Prostate gland (tissue), 2 donors: ENCODE results near the gene COL25A1. TPM values are rescaled to one million over a fixed set of nuclear protein-coding genes. Genes with fewer than 3 reads are reported as not detected.

Source experiments
- DNase-seq: peaks from one replicate; pipeline ENCODE4 v3.0.0-alpha.2; 2019; ENCODE audit warnings: low spot score
- H3K27ac ChIP-seq, 2 donors: fragments of 200-600 bp; sonication (generic); 2 replicates each; pipeline ENCODE4 v1.5.1; 2017 to 2019
- H3K27me3 ChIP-seq: fragments of 200-600 bp; sonication (generic); replicated peaks from 2 replicates; pipeline ENCODE4 v1.5.1; 2019; ENCODE audit not compliant: insufficient read depth
- H3K36me3 ChIP-seq, 2 donors: fragments of 200-600 bp; sonication (generic); 1 replicate in 1 of 2; 2 replicates in 1 of 2; pipeline versions ENCODE4 v1.5.1 to v1.8.1; 2017 to 2019
- H3K4me1 ChIP-seq: fragments of 200-600 bp; sonication (generic); replicated peaks from 2 replicates; pipeline ENCODE4 v1.5.1; 2019
- H3K4me3 ChIP-seq, 2 donors: fragments of 200-600 bp; sonication (generic); 2 replicates each; pipeline ENCODE4 v1.5.1; 2017 to 2019
- H3K9me3 ChIP-seq: fragments of 200-600 bp; sonication (generic); 2 replicates; pipeline ENCODE4 v1.5.1; 2017
- CTCF ChIP-seq, 4 experiments: fragments of 200-600 bp in 2 of 4; fragments of 450-650 bp in 2 of 4; sonication (generic) in 2 of 4; IDR thresholded peaks; 1 replicate in 3 of 4; 2 replicates in 1 of 4; pipeline ENCODE4 v1.5.1; 2016 to 2019; ENCODE audit warnings: antibody characterized with exemption in 4 of 4, mild to moderate bottlenecking in 2 of 4, moderate library complexity in 2 of 4
- POLR2A ChIP-seq: fragments of 450-650 bp; IDR thresholded peaks from one replicate; pipeline ENCODE4 v1.6.1; 2016; ENCODE audit warnings: antibody characterized with exemption, mild to moderate bottlenecking
- POLR2AphosphoS5 ChIP-seq: sonication (generic); formaldehyde crosslinking; IDR thresholded peaks from one replicate; pipeline ENCODE4 v1.6.1; 2017; ENCODE audit warnings: antibody characterized with exemption
- WGBS: methylation state at CpG from one replicate; pipeline ENCODE4 v1.1.5; 2018; 5-methylcytosine and 5-hydroxymethylcytosine counted together
- intact Hi-C: fragments of 100-400 bp; cut with DNase I; formaldehyde crosslinking; loops from one replicate; pipeline ENCODE4 v1.14.2; 2022
- total RNA-seq, 2 donors: library from RNA; depleted of rRNA; stranded (reverse); fragments of >200 nt; gene quantifications; one replicate each; pipeline ENCODE4 v1.1.0, GENCODE V29; 2016

COL25A1 gene
- total RNA-seq, 2 donors from 2014 or later = 0.73 to 2.8 TPM

- Histone ChIP-seq H3K9me3 (no peaks in the 10 kb centered on the region), H3K4me1 (no peaks in the 10 kb centered on the region), H3K4me3 (no peak overlapping the region), H3K27ac (no peak overlapping the region), H3K27me3 (no peaks in the 10 kb centered on the region), H3K36me3 (no peaks in the 10 kb centered on the region)
- TF ChIP-seq POLR2A (no peak), POLR2AphosphoS5 (no peak), CTCF (IDR thresholded peaks at IDR 0.05) (no peak)
- intact Hi-C loops = no loop called here
- DNase-seq = no peak
- 99% methylated on average over 4 of the region's 4 CpGs for WGBS
Measured at GRCh38 chr4:109207898-109208297, 94.6 kb downstream of the COL25A1 start.

- no peak for DNase-seq
- intact Hi-C loops = no loop called here
- Histone ChIP-seq H3K27me3 (no peaks in the 10 kb centered on the region), H3K4me3 (no peak overlapping the region), H3K9me3 (no peaks in the 10 kb centered on the region), H3K4me1 (no peaks in the 10 kb centered on the region), H3K27ac (no peak overlapping the region), H3K36me3 (no peaks in the 10 kb centered on the region)
- WGBS = 23% methylated on average over 1 of the region's 1 CpG
- no peak for TF ChIP-seq POLR2A
- no peak for TF ChIP-seq CTCF (IDR thresholded peaks at IDR 0.05)
- TF ChIP-seq POLR2AphosphoS5 = no peak
Measured at GRCh38 chr4:109207061-109207460, 95.4 kb downstream of the COL25A1 start.

- no peak overlapping the region for H3K27ac ChIP-seq
- intact Hi-C loops = no loop called here
- no peak overlapping the region for H3K4me3 ChIP-seq
- 28% methylated on average over 4 of the region's 4 CpGs for WGBS
- no peaks in the 10 kb centered on the region for H3K4me1 ChIP-seq
- DNase-seq = no peak
- H3K9me3 ChIP-seq = no peaks in the 10 kb centered on the region
- H3K36me3 ChIP-seq = no peaks in the 10 kb centered on the region
- H3K27me3 ChIP-seq = no peaks in the 10 kb centered on the region
- TF ChIP-seq POLR2AphosphoS5 = no peak
Measured at GRCh38 chr4:109206620-109207019, 95.8 kb downstream of the COL25A1 start.

- TF ChIP-seq POLR2AphosphoS5 (no peak), POLR2A (no peak), CTCF (IDR thresholded peaks at IDR 0.05) (no peak)
- Histone ChIP-seq H3K27ac (no peak overlapping the region), H3K9me3 (no peaks in the 10 kb centered on the region), H3K36me3 (no peaks in the 10 kb centered on the region), H3K27me3 (no peaks in the 10 kb centered on the region), H3K4me3 (no peak overlapping the region), H3K4me1 (no peaks in the 10 kb centered on the region)
- intact Hi-C loops = no loop called here
- 78% methylated on average over 5 of the region's 5 CpGs for WGBS
- DNase-seq = no peak
Measured at GRCh38 chr4:109205186-109205585, 97.3 kb downstream of the COL25A1 start.

GRCh38 chr4:109199585-109199984, 102.9 kb downstream of the COL25A1 start:
- Histone ChIP-seq H3K9me3 (no peaks in the 10 kb centered on the region), H3K4me1 (no peaks in the 10 kb centered on the region), H3K27ac (no peak overlapping the region), H3K36me3 (no peaks in the 10 kb centered on the region), H3K27me3 (no peaks in the 10 kb centered on the region), H3K4me3 (no peak overlapping the region)
- no peak for TF ChIP-seq POLR2A
- no peak for TF ChIP-seq CTCF (IDR thresholded peaks at IDR 0.05)
- no peak for TF ChIP-seq POLR2AphosphoS5
- intact Hi-C loops = no loop called here
- WGBS = 71% methylated on average over 1 of the region's 1 CpG
- no peak for DNase-seq

- Histone ChIP-seq H3K9me3 (no peaks in the 10 kb centered on the region), H3K27me3 (no peaks in the 10 kb centered on the region), H3K36me3 (no peaks in the 10 kb centered on the region), H3K27ac (no peak overlapping the region), H3K4me1 (no peaks in the 10 kb centered on the region), H3K4me3 (no peak overlapping the region)
- 95% methylated on average over 1 of the region's 1 CpG for WGBS
- intact Hi-C loops = no loop called here
- no peak for DNase-seq
- TF ChIP-seq CTCF (IDR thresholded peaks at IDR 0.05) (no peak), POLR2AphosphoS5 (no peak), POLR2A (no peak)
Measured at GRCh38 chr4:109195646-109196045, 106.8 kb downstream of the COL25A1 start.
